A549 (cell line): Measurements from ENCODE around the gene C19orf25. TPM values are rescaled to one million over a fixed set of nuclear protein-coding genes. Genes with fewer than 3 reads are reported as not detected.

Experiments used
- ATAC-seq, 2 experiments: fragments of 200-7000 bp in 1 of 2; fragments of >200 bp in 1 of 2; cut with Nextera tagmentation in 1 of 2; cut with Tn5 transposase in 1 of 2; 3 replicates each; pipeline versions ENCODE4 v1.8.0 to v1.9.1; 2018 to 2020; ENCODE audit warnings: mild to moderate bottlenecking in 1 of 2, moderate library complexity in 1 of 2
- CTCF ChIA-PET: fragments of 300-600 bp; sonication (Branson Sonifier 250); formaldehyde crosslinking; extraction: SDS; loops from one replicate; lab custom pipeline; 2021; ENCODE audit warnings: antibody characterized with exemption, inconsistent platforms; lab: Yijun Ruan, JAX
- POLR2A ChIA-PET: fragments of 350-600 bp; formaldehyde crosslinking; extraction: SDS; loops from one replicate; lab custom pipeline; 2021; ENCODE audit warnings: antibody characterized with exemption, inconsistent platforms; lab: Yijun Ruan, JAX
- DNase-seq, 2 experiments: peaks; one replicate each; pipeline versions ENCODE4 v3.0.0 to v3.0.0-alpha.2; 2011 to 2016; ENCODE audit warnings: low read depth in 1 of 2, low spot score in 1 of 2
- FAIRE-seq: peaks from 2 replicates; lab custom pipeline; 2011; peaks lifted over from hg19 to GRCh38; lab: Jason Lieb, UNC
- H3K27ac ChIP-seq, 2 experiments: fragments of >200 bp; sonication (Bioruptor Twin); formaldehyde crosslinking; 3 replicates each; pipeline ENCODE4 v1.5.1; 2016 to 2017
- H3K4me1 ChIP-seq: fragments of >200 bp; sonication (Bioruptor Twin); formaldehyde crosslinking; 3 replicates; pipeline ENCODE4 v1.6.1; 2016
- H3K4me2 ChIP-seq: fragments of >200 bp; sonication (Bioruptor Twin); formaldehyde crosslinking; 3 replicates; pipeline ENCODE4 v1.6.1; 2016
- H3K4me3 ChIP-seq: fragments of >200 bp; sonication (Bioruptor Twin); formaldehyde crosslinking; 3 replicates; pipeline ENCODE4 v1.5.1; 2016
- H3K9me3 ChIP-seq: fragments of >200 bp; sonication (Bioruptor Twin); formaldehyde crosslinking; 3 replicates; pipeline ENCODE4 v1.6.1; 2016
- CHD2 ChIP-seq: fragments of 150-350 bp; IDR thresholded peaks from 2 replicates; pipeline ENCODE4 v1.6.1; 2014; ENCODE audit warnings: low read length; ENCODE audit not compliant: partially characterized antibody
- CHD4 ChIP-seq: fragments of 200-600 bp; sonication (generic); IDR thresholded peaks from 2 replicates; pipeline ENCODE4 v1.6.1; 2016; ENCODE audit warnings: antibody characterized with exemption, mild to moderate bottlenecking, borderline replicate concordance
- EHF ChIP-seq: fragments of 250-450 bp; sonication (Bioruptor Pico); IDR thresholded peaks from 2 replicates; pipeline ENCODE4 v1.5.0; 2020; ENCODE audit warnings: mild to moderate bottlenecking
- EHMT2 ChIP-seq: fragments of 200-600 bp; sonication (generic); IDR thresholded peaks from 2 replicates; pipeline ENCODE4 v1.6.1; 2016; ENCODE audit warnings: antibody characterized with exemption, low read depth, mild to moderate bottlenecking, moderate library complexity
- ELK1 ChIP-seq: fragments of 150-350 bp; IDR thresholded peaks from 2 replicates; pipeline ENCODE4 v1.6.1; 2014; ENCODE audit warnings: low read depth, mild to moderate bottlenecking, low read length
- EP300 ChIP-seq, 2 experiments: fragments of >200 bp; sonication (Bioruptor Twin); formaldehyde crosslinking; IDR thresholded peaks; 2 replicates in 1 of 2; 3 replicates in 1 of 2; pipeline ENCODE4 v1.6.1; 2016 to 2017
- HEYL ChIP-seq: fragments of 250-450 bp; sonication (Bioruptor Pico); IDR thresholded peaks from 2 replicates; pipeline ENCODE4 v1.8.0; 2021; ENCODE audit warnings: mild to moderate bottlenecking, moderate library complexity
- HMGXB4 ChIP-seq: fragments of 250-450 bp; sonication (Bioruptor Pico); IDR thresholded peaks from 2 replicates; pipeline ENCODE4 v1.5.0; 2021; ENCODE audit warnings: mild to moderate bottlenecking, moderate library complexity, borderline replicate concordance
- HOXB13 ChIP-seq: fragments of 250-450 bp; sonication (Bioruptor Pico); IDR thresholded peaks from 2 replicates; pipeline ENCODE4 v1.5.0; 2020; ENCODE audit warnings: low read depth, mild to moderate bottlenecking, moderate library complexity
- MAX ChIP-seq: IDR thresholded peaks from 2 replicates; pipeline ENCODE4 v1.6.1; 2012
- NPAS2 ChIP-seq: fragments of 250-450 bp; sonication (Bioruptor Pico); IDR thresholded peaks from 2 replicates; pipeline ENCODE4 v1.8.0; 2022; ENCODE audit warnings: mild to moderate bottlenecking, moderate library complexity, borderline replicate concordance
- PBX3 ChIP-seq: IDR thresholded peaks from 2 replicates; pipeline ENCODE4 v1.6.1; 2012
- RARB ChIP-seq: fragments of 250-450 bp; sonication (Bioruptor Pico); IDR thresholded peaks from 2 replicates; pipeline ENCODE4 v1.8.0; 2021; ENCODE audit warnings: mild to moderate bottlenecking, moderate library complexity
- REST ChIP-seq: fragments of 200-600 bp; sonication (generic); IDR thresholded peaks from 2 replicates; pipeline ENCODE4 v1.6.1; 2016; ENCODE audit warnings: antibody characterized with exemption, mild to moderate bottlenecking, moderate library complexity
- USF2 ChIP-seq: fragments of 450-650 bp; IDR thresholded peaks from 2 replicates; pipeline ENCODE4 v1.6.1; 2014; ENCODE audit warnings: antibody characterized with exemption
- WGBS: methylation state at CpG from one replicate; pipeline ENCODE4 v1.1.6; 2017; ENCODE audit errors: missing lambda C conversion rate; 5-methylcytosine and 5-hydroxymethylcytosine counted together
- polyA plus RNA-seq, 4 experiments: library from polyadenylated mRNA; depleted of rRNA in 3 of 4; stranded (reverse); fragments of >200 nt; fragmentation: RNase III in 1 of 4; extraction: RNeasy Plus Mini Kit Qiagen cat#74134 plus additional on column Dnase treatment in 1 of 4; gene quantifications; 2 replicates in 3 of 4; 3 replicates in 1 of 4; pipeline ENCODE4 v1.2.3, GENCODE V29; 2011 to 2017

Gene C19orf25
- polyA plus RNA-seq, 2 of the 4 experiments (the other 2 are of a cell fraction) = 8.2 to 20.7 TPM

- Histone ChIP-seq H3K27ac (no peak overlapping the region), H3K4me3 (no peak overlapping the region), H3K4me1 (peaks cover 5% of the 10 kb centered on the region; the same call in 1 of the 3 replicates), H3K9me3 (no peaks in the 10 kb centered on the region), H3K4me2 (no peak overlapping the region)
- no peak for ATAC-seq
- no peak for FAIRE-seq
- POLR2A ChIA-PET = no interaction called here
- WGBS = 87% methylated on average over 15 of the region's 25 CpGs
- TF ChIP-seq REST = no peak
- TF ChIP-seq CHD4 = no peak
- no peak for TF ChIP-seq HMGXB4 (CRISPR knock-in tag)
- no peak for TF ChIP-seq EP300 (IDR thresholded peaks at IDR 0.05)
- no peak for TF ChIP-seq ELK1
- no peak for TF ChIP-seq EHMT2
- TF ChIP-seq HEYL (CRISPR knock-in tag) = no peak
- TF ChIP-seq CHD2 = no peak
- TF ChIP-seq PBX3 = no peak
- no peak for TF ChIP-seq USF2
- TF ChIP-seq RARB (CRISPR knock-in tag) = no peak
- TF ChIP-seq EHF (CRISPR knock-in tag) = no peak
- no peak for TF ChIP-seq MAX
- DNase-seq = no peak
- CTCF ChIA-PET = interaction anchor here (0.9 to 1.3 kb wide), 2 partner anchors 17 to 32 kb away, joined by 3 read pairs; no protein-coding TSS in a partner anchor
Measured at GRCh38 chr19:1497578-1498235, 18.7 kb upstream of the C19orf25 start.

- Histone ChIP-seq H3K4me3 (no peak overlapping the region), H3K27ac (no peak overlapping the region), H3K4me1 (peaks cover 13% of the 10 kb centered on the region; the same call in 1 of the 3 replicates), H3K4me2 (no peak overlapping the region), H3K9me3 (no peaks in the 10 kb centered on the region)
- CTCF ChIA-PET = interaction anchor here (0.9 to 1.3 kb wide), 2 partner anchors 18 to 31 kb away, joined by 3 read pairs; no protein-coding TSS in a partner anchor
- no peak for TF ChIP-seq NPAS2 (CRISPR knock-in tag)
- no peak for TF ChIP-seq PBX3
- TF ChIP-seq HOXB13 = no peak
- no peak for TF ChIP-seq ELK1
- POLR2A ChIA-PET = no interaction called here
- no peak for FAIRE-seq
- no peak for DNase-seq
- ATAC-seq = no peak
- 88% methylated on average over 19 of the region's 39 CpGs for WGBS
Measured at GRCh38 chr19:1496714-1497577, 17.9 kb upstream of the C19orf25 start.
